PC-9 (cell line): ENCODE results near the gene HGF. TPM values are rescaled to one million over a fixed set of nuclear protein-coding genes. Genes with fewer than 3 reads are reported as not detected.

Experiments
- BruUV-seq: library from RNA; stranded (reverse); fragments of 400-500 nt; replicated peaks from 2 replicates; lab custom pipeline; 2021; lab: Mats Ljungman, UMichigan
- CTCF ChIA-PET: fragments of 300-600 bp; sonication (Branson Sonifier 250); formaldehyde crosslinking; loops from one replicate; lab custom pipeline; 2022; ENCODE audit warnings: antibody characterized with exemption; lab: Charles Lee
- POLR2A ChIA-PET: fragments of 300-600 bp; sonication (Branson Sonifier 250); formaldehyde crosslinking; loops from one replicate; lab custom pipeline; 2022; ENCODE audit warnings: antibody characterized with exemption; ENCODE audit not compliant: unreplicated experiment; lab: Charles Lee
- DNase-seq, 2 experiments: peaks; one replicate each; pipeline versions ENCODE4 v3.0.0 to v3.0.0-alpha.2; 2015 to 2022; ENCODE audit warnings: mixed read lengths in 1 of 2
- H2AFZ ChIP-seq: fragments of 200-600 bp; sonication (generic); 2 replicates; pipeline ENCODE4 v1.8.1; 2017; ENCODE audit warnings: antibody characterized with exemption
- H3F3A ChIP-seq: fragments of 200-600 bp; sonication (generic); 2 replicates; pipeline ENCODE4 v1.8.1; 2017; ENCODE audit warnings: antibody characterized with exemption, mild to moderate bottlenecking, low read depth; ENCODE audit not compliant: insufficient read depth
- H3K27ac ChIP-seq: fragments of 200-600 bp; sonication (generic); 2 replicates; pipeline ENCODE4 v1.6.1; 2016; ENCODE audit warnings: mixed run types
- H3K27me3 ChIP-seq: fragments of 200-600 bp; sonication (generic); 2 replicates; pipeline ENCODE4 v1.6.1; 2016; ENCODE audit warnings: low read depth, mixed run types; ENCODE audit not compliant: insufficient read depth
- H3K36me3 ChIP-seq: fragments of 200-600 bp; sonication (generic); 2 replicates; pipeline ENCODE4 v1.6.1; 2016; ENCODE audit warnings: low read depth, mixed run types
- H3K4me1 ChIP-seq: fragments of 200-600 bp; sonication (generic); replicated peaks from 2 replicates; pipeline ENCODE4 v1.6.1; 2016; ENCODE audit warnings: mixed run types; ENCODE audit not compliant: insufficient read depth
- H3K4me2 ChIP-seq: fragments of 200-600 bp; sonication (generic); 2 replicates; pipeline ENCODE4 v1.6.1; 2017; ENCODE audit warnings: mixed run types
- H3K4me3 ChIP-seq: fragments of 200-600 bp; sonication (generic); 2 replicates; pipeline ENCODE4 v1.6.1; 2016; ENCODE audit warnings: mixed run types
- H3K79me2 ChIP-seq: fragments of 200-600 bp; sonication (generic); 2 replicates; pipeline ENCODE4 v1.6.1; 2017; ENCODE audit warnings: low read depth, mixed run types
- H3K9me2 ChIP-seq: fragments of 200-600 bp; sonication (generic); 2 replicates; pipeline ENCODE4 v1.8.1; 2017; ENCODE audit warnings: mild to moderate bottlenecking; ENCODE audit not compliant: insufficient read depth
- H3K9me3 ChIP-seq: fragments of 200-600 bp; sonication (generic); 2 replicates; pipeline ENCODE4 v1.8.1; 2016; ENCODE audit warnings: low read depth; ENCODE audit not compliant: insufficient read depth
- H4K20me1 ChIP-seq: fragments of 200-600 bp; sonication (generic); 2 replicates; pipeline ENCODE4 v1.8.1; 2017; ENCODE audit not compliant: insufficient read depth
- CTCF ChIP-seq: fragments of 200-600 bp; sonication (generic); conservative IDR thresholded peaks from 2 replicates; pipeline ENCODE4 v1.6.1; 2017; ENCODE audit warnings: mixed run types, antibody characterized with exemption, mild to moderate bottlenecking, moderate library complexity
- EZH2 ChIP-seq: fragments of 200-600 bp; sonication (generic); IDR thresholded peaks from 2 replicates; pipeline ENCODE4 v1.8.0; 2017; ENCODE audit warnings: antibody characterized with exemption, low read depth
- intact Hi-C: fragments of 100-400 bp; cut with micrococcal nuclease; formaldehyde crosslinking; loops from one replicate; pipeline ENCODE4 v1.10.0; 2022; ENCODE audit not compliant: unreplicated experiment
- total RNA-seq: library from RNA; stranded (reverse); gene quantifications from 2 replicates; pipeline ENCODE4 v1.2.3, GENCODE V29; 2021

HGF gene
- total RNA-seq, 1 experiment from 2014 or later = not detected

- Histone ChIP-seq H3F3A (no peaks in the 10 kb centered on the region), H3K36me3 (no peaks in the 10 kb centered on the region), H3K27ac (no peak overlapping the region), H3K4me3 (no peak overlapping the region), H2AFZ (no peak overlapping the region), H3K4me1 (no peaks in the 10 kb centered on the region), H4K20me1 (no peaks in the 10 kb centered on the region), H3K27me3 (no peaks in the 10 kb centered on the region), H3K4me2 (no peak overlapping the region), H3K79me2 (no peaks in the 10 kb centered on the region), H3K9me2 (no peaks in the 10 kb centered on the region), H3K9me3 (no peaks in the 10 kb centered on the region)
- ChIA-PET POLR2A (no interaction called here), CTCF (no interaction called here)
- TF ChIP-seq EZH2 (no peak), CTCF (no peak)
- BruUV-seq = no TSS peak
- DNase-seq = no peak
- intact Hi-C loops = no loop called here
Observed at GRCh38 chr7:81789406-81790119, 19.7 kb upstream of the HGF start.

GRCh38 chr7:81788246-81788645 is 18.4 kb upstream of the HGF start:
- Histone ChIP-seq H3K27ac (no peak overlapping the region), H3K4me2 (no peak overlapping the region), H3K4me3 (no peak overlapping the region), H3K9me3 (no peaks in the 10 kb centered on the region), H2AFZ (no peak overlapping the region), H3K27me3 (no peaks in the 10 kb centered on the region), H3K9me2 (no peaks in the 10 kb centered on the region), H3K36me3 (no peaks in the 10 kb centered on the region), H3F3A (no peaks in the 10 kb centered on the region), H3K4me1 (no peaks in the 10 kb centered on the region), H3K79me2 (no peaks in the 10 kb centered on the region), H4K20me1 (no peaks in the 10 kb centered on the region)
- BruUV-seq = no TSS peak
- TF ChIP-seq CTCF (no peak), EZH2 (no peak)
- intact Hi-C loops = no loop called here
- ChIA-PET CTCF (no interaction called here), POLR2A (no interaction called here)
- DNase-seq = no peak

- no peaks in the 10 kb centered on the region for H3K79me2 ChIP-seq
- H4K20me1 ChIP-seq = no peaks in the 10 kb centered on the region
- H3K27me3 ChIP-seq = no peaks in the 10 kb centered on the region
- TF ChIP-seq CTCF (no peak), EZH2 (no peak)
- BruUV-seq = no TSS peak
- no peak for DNase-seq
- H3K4me3 ChIP-seq = no peak overlapping the region
- intact Hi-C loops = no loop called here
- no peaks in the 10 kb centered on the region for H3K4me1 ChIP-seq
- no peaks in the 10 kb centered on the region for H3F3A ChIP-seq
- peaks cover 4% of the 10 kb centered on the region; the same call in 1 of the 2 replicates for H3K9me2 ChIP-seq
- H3K9me3 ChIP-seq = no peaks in the 10 kb centered on the region
- CTCF ChIA-PET = no interaction called here
- no peak overlapping the region for H2AFZ ChIP-seq
- no peak overlapping the region for H3K27ac ChIP-seq
- no peaks in the 10 kb centered on the region for H3K36me3 ChIP-seq
- POLR2A ChIA-PET = no interaction called here
- no peak overlapping the region for H3K4me2 ChIP-seq
Observed at GRCh38 chr7:81783818-81784217, 14.0 kb upstream of the HGF start.
